T-helper 22 cell (primary cell): ENCODE results near the gene PRSS57.
"Not testable (repeated sequence)": the region's sequence is repeated elsewhere in the genome, so short reads cannot be mapped to it uniquely, and the experiment has no call there.

Source experiments
- DNase-seq: peaks from one replicate; pipeline ENCODE4 v3.0.0-alpha.2; 2020; ENCODE audit warnings: low read depth

PRSS57 gene

GRCh38 chr19:695352-695949 lies at the start of gene PRSS57:
Gene PRSS57, minus strand, starts transcription at chr19:695452. Its CDS starts 22 bp downstream, at chr19:695430.
- DNase-seq = no peak

- DNase-seq = no peak
These were observed 48.0 kb upstream of the PRSS57 start for GRCh38 chr19:743168-743687.

GRCh38 chr19:742540-743075 lies 47.4 kb upstream of the PRSS57 start:
- no peak for DNase-seq

- DNase-seq = no peak
These were observed 46.4 kb upstream of the PRSS57 start for GRCh38 chr19:741506-742131.

GRCh38 chr19:740816-741505 lies 45.7 kb upstream of the PRSS57 start:
- not testable (repeated sequence) for DNase-seq

GRCh38 chr19:739998-740715 lies 44.9 kb upstream of the PRSS57 start:
- DNase-seq = no peak

- DNase-seq = no peak
These were observed 43.4 kb upstream of the PRSS57 start for GRCh38 chr19:738509-739128.

GRCh38 chr19:737591-738093 lies 42.4 kb upstream of the PRSS57 start:
- peak; percentile 9 for DNase-seq

- DNase-seq = no peak
These were observed 40.9 kb upstream of the PRSS57 start for GRCh38 chr19:736125-736524.

- no peak for DNase-seq
These were observed 39.5 kb upstream of the PRSS57 start for GRCh38 chr19:734716-735115.

GRCh38 chr19:732148-733069 lies 37.2 kb upstream of the PRSS57 start:
- DNase-seq = no peak

GRCh38 chr19:731000-731399 lies 35.7 kb upstream of the PRSS57 start:
- no peak for DNase-seq

- no peak for DNase-seq
These were observed 34.9 kb upstream of the PRSS57 start for GRCh38 chr19:729965-730668.

- not testable (repeated sequence) for DNase-seq
These were observed 34.3 kb upstream of the PRSS57 start for GRCh38 chr19:729564-729963.

- DNase-seq = no peak
These were observed 32.8 kb upstream of the PRSS57 start for GRCh38 chr19:728011-728410.

GRCh38 chr19:726993-727956 lies 32.0 kb upstream of the PRSS57 start:
- DNase-seq = no peak

GRCh38 chr19:725461-726089 lies 30.3 kb upstream of the PRSS57 start:
- no peak for DNase-seq

GRCh38 chr19:723714-724113 lies 28.5 kb upstream of the PRSS57 start:
- no peak for DNase-seq
